H1 (cell line): ENCODE results near the gene MBD4. TPM values are rescaled to one million over a fixed set of nuclear protein-coding genes. Genes with fewer than 3 reads are reported as not detected.

Experiments used
- CHD7 ChIP-seq: fragments of 300-600 bp; sonication (generic); IDR thresholded peaks from 2 replicates; pipeline ENCODE4 v1.7.1; 2012; ENCODE audit warnings: low read length, moderate library complexity, mild to moderate bottlenecking, inconsistent platforms; ENCODE audit not compliant: insufficient replicate concordance
- EP300 ChIP-seq, 2 experiments: IDR thresholded peaks; 1 replicate in 1 of 2; 2 replicates in 1 of 2; pipeline ENCODE4 v1.6.1; 2011 to 2012; ENCODE audit warnings: low read depth in 2 of 2, low read length in 2 of 2, mild to moderate bottlenecking in 2 of 2, borderline replicate concordance in 1 of 2, inconsistent platforms in 1 of 2, moderate library complexity in 1 of 2
- SAP30 ChIP-seq: fragments of 300-600 bp; sonication (generic); IDR thresholded peaks from 2 replicates; pipeline ENCODE4 v1.7.1; 2012; ENCODE audit warnings: low read length, moderate library complexity, mild to moderate bottlenecking, inconsistent platforms; ENCODE audit not compliant: insufficient read depth, insufficient replicate concordance
- polyA plus RNA-seq, 7 experiments: library from polyadenylated mRNA; depleted of rRNA in 3 of 7; stranded (reverse) in 5 of 7; unstranded in 2 of 7; fragments of >200 nt in 5 of 7; fragments of 200-250 nt in 2 of 7; gene quantifications; 1 replicate in 5 of 7; 2 replicates in 1 of 7; 4 replicates in 1 of 7; pipeline versions ENCODE4 v1.2.1 to v1.2.3, GENCODE V29; 2011 to 2013; ENCODE audit warnings: missing spikeins in 2 of 7, mixed read lengths in 2 of 7
- total RNA-seq: library from RNA; stranded (reverse); fragmentation: NEBNext Ultra II Directional; extraction: Animal tissue kit (Norgen Biotek cat#: 25700); gene quantifications from 2 replicates; pipeline ENCODE4 v1.2.1, GENCODE V29; 2021
- TF ChIP-seq, protein P1 (sequence below): IDR thresholded peaks from 2 replicates; pipeline ENCODE4 v1.6.1; 2011; ENCODE audit warnings: low read depth, mild to moderate bottlenecking, low read length; ENCODE audit not compliant: insufficient read depth

The MBD4 gene
- total and polyA plus RNA-seq, 2 of the 8 experiments (the other 6 are each of a cell fraction or from before 2014, with no cell fraction given) = 11.2 to 35.8 TPM

DNA sequence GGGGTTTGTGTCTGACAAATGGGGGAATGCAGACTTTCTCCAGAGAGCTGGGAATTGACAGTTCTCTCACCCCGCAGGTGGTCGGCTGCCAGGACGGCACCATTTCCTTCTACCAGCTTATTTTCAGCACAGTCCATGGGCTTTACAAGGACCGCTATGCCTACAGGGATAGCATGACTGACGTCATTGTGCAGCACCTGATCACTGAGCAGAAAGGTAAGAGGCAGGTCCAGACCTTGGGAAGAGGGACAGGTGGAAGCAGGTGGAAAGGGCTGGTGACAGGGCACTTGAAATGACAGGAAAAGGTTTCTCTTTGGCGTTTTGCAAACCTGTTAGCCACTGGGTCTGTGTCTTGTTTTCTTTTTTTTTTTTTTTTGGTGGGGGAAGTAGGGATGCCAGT lies 36.8 kb upstream of the MBD4 start (continued):
- TF ChIP-seq CHD7 = no peak
- no peak for TF ChIP-seq EP300 (IDR thresholded peaks at IDR 0.05; ENCODE audit: borderline replicate concordance in 1 of 2, low read depth in 2 of 2, low read length in 2 of 2)
- TF ChIP-seq, protein P1, sequence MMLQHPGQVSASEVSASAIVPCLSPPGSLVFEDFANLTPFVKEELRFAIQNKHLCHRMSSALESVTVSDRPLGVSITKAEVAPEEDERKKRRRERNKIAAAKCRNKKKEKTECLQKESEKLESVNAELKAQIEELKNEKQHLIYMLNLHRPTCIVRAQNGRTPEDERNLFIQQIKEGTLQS = no peak
- TF ChIP-seq SAP30 = no peak
